GM18951 (cell line): ENCODE results near the gene ARID1B.

ENCODE experiments used
- POLR2A ChIP-seq: IDR thresholded peaks from 4 replicates; pipeline ENCODE4 v1.6.1; 2011; ENCODE audit warnings: mild to moderate bottlenecking; ENCODE audit not compliant: insufficient read length, insufficient read depth; ENCODE audit errors: extremely low read depth
- in situ Hi-C: fragments of 300-500 bp; cut with MboI; formaldehyde crosslinking; loops from one replicate; pipeline ENCODE4 v1.12.0; 2022; ENCODE audit warnings: low sequenced_read_pairs, mixed read lengths, inconsistent platforms; ENCODE audit not compliant: unreplicated experiment

Gene ARID1B

DNA sequence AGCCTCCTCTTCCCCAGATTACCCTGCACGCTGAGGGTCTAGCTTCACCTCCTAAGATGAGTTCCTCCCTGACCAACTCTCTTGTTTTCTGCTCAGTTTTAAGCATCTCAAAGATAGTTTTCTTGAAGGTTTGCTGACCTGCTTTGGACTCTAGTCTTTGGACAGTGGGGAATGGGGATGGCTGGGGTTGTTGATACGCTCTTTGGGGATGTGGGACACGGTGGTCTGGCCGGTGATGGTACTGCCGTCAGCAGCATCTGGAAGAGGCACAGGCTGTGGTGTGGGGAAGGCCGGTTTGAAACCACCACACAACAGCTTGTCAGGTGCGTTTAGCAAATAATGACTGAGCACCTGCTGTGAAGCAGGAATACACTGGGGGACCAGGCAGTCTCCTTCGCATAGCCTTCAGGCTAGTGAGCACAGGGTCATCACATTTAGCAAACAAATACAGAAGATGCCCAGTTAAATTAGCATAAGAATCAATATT is 452.0 kb downstream of the ARID1B start:
- in situ Hi-C loops, result no loop called here
- no peak for TF ChIP-seq POLR2A

DNA sequence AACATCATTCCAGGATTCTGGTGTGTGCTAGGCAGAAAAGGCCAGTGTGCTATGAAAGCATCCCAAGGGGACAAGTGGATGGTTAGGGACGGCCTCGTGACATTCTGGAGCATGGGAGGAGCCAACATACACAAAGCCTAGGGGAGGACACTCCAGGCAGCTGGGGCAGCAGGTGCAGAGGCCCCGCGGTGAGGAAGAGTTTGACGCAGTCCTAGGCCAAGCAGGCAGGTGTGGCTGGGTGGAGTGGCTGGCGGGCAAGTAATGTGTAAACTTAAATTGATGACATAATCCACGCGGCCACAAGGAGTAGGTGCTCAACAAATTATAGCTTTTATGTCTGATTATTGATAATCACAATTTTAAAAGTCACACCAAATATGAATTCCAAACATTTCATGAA is 452.5 kb downstream of the ARID1B start:
- no peak for TF ChIP-seq POLR2A
- in situ Hi-C loops, result no loop called here

DNA sequence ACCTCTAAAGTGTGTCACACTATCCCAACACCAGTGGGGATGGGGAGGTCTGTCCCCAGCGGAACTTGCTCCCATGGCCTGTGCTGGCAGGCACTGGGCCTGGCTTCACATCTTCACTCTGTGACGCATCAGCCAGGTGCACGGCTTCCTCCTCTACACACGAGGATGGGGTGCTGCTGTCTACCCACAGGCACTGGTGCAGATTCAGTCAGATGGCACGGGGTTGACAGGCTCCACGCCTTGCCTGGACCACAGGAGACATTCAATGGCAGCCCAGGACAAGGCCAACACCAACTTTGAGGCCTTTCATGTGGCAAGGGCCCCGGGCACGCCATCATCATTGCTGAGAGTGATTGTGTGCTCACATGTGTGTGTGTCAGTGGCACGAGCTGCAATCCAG is 453.7 kb downstream of the ARID1B start:
- in situ Hi-C loops, result no loop called here
- TF ChIP-seq POLR2A, result no peak

DNA sequence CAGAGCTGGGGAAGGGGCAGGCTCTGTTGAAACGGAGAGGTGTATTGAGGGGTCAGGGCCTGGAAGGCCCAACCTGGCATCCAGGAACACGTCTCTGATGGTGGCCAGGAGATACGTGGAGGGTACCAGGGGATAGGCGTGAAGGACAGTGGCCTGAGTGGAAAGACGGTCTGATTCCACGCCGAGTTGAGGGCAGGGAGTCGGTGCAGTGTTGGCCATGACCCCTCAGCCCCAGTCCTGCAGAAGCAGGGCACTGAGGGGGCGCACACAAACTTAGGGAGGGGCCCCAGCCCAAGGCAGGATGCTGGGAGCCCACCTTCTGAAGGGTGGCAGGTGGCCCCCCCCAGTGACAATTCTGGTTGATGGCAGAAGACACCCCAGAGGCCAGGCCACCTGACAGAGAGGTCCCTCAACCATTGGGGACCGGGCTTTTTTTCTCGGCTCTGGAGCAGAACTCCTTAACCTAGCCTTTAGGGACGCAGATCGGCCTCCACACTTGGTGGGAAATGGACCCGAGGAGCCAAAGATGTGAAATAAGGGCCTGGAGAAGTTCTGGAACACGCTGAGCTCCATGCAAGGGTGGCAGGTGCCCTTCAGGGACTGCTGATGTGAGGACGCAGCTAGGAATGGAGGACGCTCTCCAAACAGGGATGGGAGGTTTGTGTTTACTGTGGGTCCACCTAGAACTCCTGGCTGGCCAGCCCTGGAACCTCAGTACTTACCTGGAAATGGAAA is 455.1 kb downstream of the ARID1B start:
- in situ Hi-C loops, result no loop called here

DNA sequence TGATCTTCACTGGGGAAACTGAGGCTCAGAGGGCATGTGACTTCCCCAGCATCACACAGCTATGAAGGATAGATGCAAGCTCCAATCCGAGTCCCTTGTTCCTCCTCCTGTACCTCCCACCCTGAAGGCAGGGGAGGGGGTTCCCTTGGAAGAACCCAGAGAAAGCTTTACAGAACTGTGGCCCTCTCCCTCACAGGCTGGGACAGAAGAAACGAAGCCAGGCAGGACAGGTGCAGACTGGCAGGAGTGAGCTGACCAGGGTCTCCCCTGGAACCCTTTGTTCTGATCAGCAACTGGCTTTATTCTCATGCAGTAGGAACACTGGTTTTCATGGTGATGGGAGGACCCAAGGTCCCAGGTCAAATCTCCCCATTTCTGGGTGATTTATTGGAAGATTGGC is 456.0 kb downstream of the ARID1B start:
- TF ChIP-seq POLR2A, result no peak
- in situ Hi-C loops, result no loop called here

More for the DNA sequence above, 455.1 kb downstream of the ARID1B start:
- no peak for TF ChIP-seq POLR2A

DNA sequence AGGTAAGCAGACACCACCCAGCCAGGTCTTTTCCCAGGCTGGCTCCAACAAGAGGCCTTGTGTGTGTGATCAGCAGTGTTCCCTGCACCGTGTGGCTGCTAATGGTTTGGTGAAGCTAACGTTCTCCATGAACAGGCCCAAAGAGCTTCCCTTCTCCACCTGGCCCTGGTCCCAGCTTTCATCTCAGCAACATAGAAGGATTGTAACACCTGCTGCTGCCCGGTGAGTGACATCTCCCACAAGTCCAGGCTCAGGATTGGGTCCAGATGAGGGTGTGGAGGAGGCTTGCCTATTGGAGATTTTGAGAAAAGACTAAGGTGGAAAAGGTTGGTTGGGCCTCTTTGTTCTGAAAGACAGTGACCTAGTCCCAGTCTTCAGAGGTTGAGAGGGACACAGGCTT is 456.5 kb downstream of the ARID1B start:
- in situ Hi-C loops, result no loop called here
- no peak for TF ChIP-seq POLR2A

DNA sequence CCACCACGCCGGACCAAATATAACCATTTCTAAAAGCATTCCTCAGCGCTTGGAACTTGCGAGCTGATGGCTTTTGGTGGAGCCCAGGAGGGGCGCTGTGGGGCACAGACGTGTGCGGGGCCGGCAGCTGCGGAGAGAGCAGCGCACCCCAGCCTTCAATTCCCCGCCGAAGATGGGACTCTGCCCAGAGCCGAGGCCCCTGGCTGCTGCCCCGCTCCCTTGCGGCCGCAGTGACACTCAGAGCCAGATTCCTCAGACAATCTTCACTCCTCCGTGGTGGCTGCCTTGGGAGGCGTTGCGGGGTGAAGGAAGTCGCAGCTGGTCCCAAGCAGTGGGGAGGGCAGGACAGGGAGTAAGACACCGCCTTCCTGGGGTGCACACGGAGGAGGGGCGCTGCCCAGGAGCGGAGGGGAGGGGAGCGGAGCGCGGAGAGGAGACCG is 458.4 kb downstream of the ARID1B start:
- in situ Hi-C loops, result no loop called here
- no peak for TF ChIP-seq POLR2A

DNA sequence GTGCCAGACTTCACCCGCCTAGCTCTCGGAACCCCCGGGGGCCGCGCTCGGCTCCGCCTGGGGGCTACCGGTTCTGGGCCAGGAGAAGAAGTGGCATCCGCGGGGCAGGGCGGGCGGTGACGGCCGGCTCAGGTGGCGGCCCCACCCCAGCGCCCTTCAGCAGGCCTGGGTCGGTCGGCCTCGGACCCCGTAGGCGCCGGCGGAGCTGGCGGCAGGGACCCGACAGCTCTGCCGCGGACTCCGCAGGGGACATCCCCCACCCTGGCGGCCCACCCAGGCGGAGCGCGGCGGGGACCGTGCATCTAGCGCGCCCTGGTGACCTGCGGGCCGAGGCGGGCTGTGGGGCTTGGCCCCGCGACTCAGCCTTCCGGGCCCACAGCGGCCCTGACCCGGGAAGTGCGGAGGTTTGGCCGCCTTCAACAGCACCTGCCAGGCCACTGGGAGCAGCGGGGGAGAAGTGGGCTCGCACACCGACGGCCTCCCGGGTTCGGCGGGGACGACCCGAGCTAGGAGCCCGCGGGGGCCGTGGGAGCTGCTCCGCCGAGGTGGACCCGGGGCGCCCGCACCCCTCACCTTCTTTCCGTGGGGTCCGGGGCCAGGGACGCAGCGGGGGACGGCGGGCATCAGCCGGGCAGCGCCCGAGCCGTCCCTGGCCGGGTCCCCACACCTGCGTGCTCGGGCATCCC is 459.0 kb downstream of the ARID1B start:
- in situ Hi-C loops, result no loop called here
- no peak for TF ChIP-seq POLR2A

DNA sequence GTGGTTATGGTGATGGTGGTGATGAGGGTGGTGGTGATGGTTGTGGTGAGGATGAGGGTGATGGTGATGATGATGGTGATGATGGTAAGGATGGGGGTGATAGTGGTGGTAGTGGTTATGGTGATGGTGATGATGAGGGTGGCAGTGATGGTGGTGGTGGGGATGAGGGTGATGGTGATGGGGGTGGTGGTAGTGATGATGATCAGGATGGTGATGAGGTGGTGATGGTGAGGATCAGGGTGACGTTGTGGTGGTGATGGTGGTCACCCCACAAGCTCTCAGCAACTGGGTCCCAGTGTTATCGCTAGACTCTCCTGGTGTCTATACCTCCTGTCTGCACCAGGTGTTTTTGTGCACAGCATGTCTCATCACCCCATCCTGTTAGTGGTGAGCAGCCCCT is 461.2 kb downstream of the ARID1B start:
- in situ Hi-C loops, result no loop called here
- no peak for TF ChIP-seq POLR2A

DNA sequence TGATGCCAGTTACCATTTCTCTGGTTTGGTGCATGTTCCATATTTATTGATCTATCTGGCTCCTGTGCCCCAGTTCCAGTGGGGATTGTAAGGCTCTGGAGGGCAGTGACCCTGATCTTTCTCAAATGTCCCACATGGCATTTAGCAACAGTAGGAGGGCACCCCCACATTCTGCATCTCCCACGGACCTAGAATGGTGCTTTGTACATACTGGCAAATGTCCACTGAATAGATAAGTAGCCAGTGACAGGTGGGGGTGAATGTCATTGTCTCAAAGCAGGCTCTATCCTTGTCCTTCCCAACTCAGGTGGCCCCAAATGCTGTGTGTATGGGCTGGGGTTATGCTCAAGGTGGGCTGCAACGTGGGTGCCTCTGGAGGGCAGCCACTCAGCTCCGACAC is 462.0 kb downstream of the ARID1B start:
- in situ Hi-C loops, result no loop called here
- TF ChIP-seq POLR2A, result no peak

DNA sequence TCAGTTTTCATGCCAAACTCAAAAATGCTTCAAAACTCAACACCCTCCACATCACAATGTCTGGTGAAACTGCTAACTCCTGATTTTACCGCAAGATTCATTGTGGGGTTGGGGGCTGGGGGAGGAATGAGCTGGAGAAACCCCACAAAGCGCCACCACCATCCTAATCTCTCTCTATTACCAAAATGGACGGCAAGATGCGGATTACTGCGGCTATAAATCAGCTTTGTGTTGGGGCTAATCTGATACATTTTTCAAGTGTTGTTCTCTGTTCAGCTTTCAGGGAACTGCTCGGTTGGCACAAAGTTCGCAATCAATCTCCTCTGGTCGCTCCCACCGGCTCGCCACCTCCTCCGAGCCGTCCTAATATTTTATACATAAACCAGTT is 462.5 kb downstream of the ARID1B start:
- in situ Hi-C loops, result no loop called here
- no peak for TF ChIP-seq POLR2A

DNA sequence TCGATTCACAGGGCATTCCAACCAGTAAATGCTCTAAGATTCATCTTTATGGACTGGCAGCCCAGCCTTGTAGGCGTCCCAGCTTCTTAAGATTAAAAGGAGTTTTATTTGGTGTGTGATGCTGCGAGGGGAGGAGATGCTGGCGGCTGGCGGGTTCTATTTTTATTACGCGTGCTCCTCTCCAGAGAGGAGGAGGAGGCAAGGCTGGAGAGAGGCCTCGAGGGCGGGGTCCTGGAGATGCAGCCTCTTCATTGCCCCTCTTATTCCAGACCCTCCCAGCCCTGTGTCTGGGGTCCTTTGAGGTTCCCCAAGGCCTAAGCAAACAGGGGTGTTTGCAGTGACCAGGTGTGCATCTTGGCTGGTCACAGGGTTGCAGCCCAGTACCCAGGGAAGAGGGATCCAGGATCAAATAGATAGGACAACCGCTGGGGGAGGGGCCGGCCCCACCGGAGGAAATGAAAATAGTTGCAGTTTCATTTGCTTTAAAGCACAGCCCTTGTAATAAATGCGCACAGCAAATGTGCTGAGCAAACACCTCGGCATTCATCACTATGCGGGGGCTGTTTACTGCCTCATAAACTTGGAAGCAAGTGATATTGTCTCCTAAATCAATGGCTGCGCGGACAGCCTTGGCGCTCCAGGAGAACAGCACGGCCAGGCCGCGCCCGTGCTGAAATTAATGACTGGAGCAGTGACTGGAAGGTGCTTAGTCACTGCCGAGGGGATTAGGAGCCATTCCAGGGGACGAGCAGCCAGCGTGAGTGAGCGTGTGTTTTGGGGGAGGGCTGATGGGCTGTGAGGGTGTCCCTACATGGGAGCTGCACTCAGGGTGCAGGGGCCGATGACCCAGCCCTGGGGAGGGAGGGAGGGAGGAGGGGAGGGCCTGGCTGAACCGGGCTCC is 463.1 kb downstream of the ARID1B start:
- in situ Hi-C loops, result no loop called here
- TF ChIP-seq POLR2A, result no peak

DNA sequence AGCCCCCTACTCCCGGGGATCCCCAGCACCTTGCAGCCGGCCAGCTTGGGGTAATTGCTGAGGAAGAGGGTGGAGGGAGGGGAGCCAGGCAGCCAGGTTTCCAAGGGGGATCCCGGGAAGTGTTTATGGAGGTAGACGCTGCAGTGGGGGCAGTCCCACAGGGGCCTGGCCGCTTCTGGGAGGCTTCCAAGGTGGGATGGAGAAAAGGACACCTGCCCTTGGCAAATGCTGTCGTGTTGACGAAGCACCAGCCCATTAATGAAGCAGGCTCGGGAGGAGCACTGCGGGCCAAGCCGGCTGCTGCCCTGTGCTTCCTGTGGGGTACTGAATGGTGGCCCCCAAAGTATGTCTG is 463.8 kb downstream of the ARID1B start:
- no peak for TF ChIP-seq POLR2A
- in situ Hi-C loops, result no loop called here
